Measurements from ENCODE around the gene ABI3BP.

ABI3BP gene

GRCh38 chr3:100743535-100743934 is 249.7 kb downstream of the ABI3BP start:
- Histone ChIP-seq H4K20me1 (ENCODE audit: insufficient read depth, low read length, poor library complexity, severe bottlenecking) (peaks cover 3% of the 10 kb centered on the region), H3K9me3 (ENCODE audit: insufficient read depth, low read depth, low read length) (no peaks in the 10 kb centered on the region), H3F3A (ENCODE audit: low read depth) (no peaks in the 10 kb centered on the region), H3K79me2 (ENCODE audit: insufficient read depth, low read length) (no peaks in the 10 kb centered on the region), H3K27me3 (ENCODE audit: insufficient read depth, low read length, poor library complexity, severe bottlenecking) (no peaks in the 10 kb centered on the region), H3K9me2 (replicated peaks; ENCODE audit: low read depth, low read length) (no peaks in the 10 kb centered on the region), H3K4me1 (ENCODE audit: insufficient read depth, low read length, poor library complexity, severe bottlenecking) (no peaks in the 10 kb centered on the region), H2AFZ (ENCODE audit: low read length) (no peak overlapping the region), H3K36me3 (ENCODE audit: insufficient read depth, low read length) (peaks cover 96% of the 10 kb centered on the region), H3K4me2 (ENCODE audit: low read depth, low read length, poor library complexity, severe bottlenecking) (no peak overlapping the region), H3K9ac (ENCODE audit: low read depth, low read length, poor library complexity, severe bottlenecking) (no peak overlapping the region), H3K4me3 (ENCODE audit: low read length, poor library complexity, severe bottlenecking) (no peak overlapping the region)
- TF ChIP-seq EZH2phosphoT487 (IDR thresholded peaks at IDR 0.05; ENCODE audit: borderline replicate concordance) (no peak), CTCF (conservative IDR thresholded peaks at IDR 0.05; ENCODE audit: low read length) (no peak)

DNA sequence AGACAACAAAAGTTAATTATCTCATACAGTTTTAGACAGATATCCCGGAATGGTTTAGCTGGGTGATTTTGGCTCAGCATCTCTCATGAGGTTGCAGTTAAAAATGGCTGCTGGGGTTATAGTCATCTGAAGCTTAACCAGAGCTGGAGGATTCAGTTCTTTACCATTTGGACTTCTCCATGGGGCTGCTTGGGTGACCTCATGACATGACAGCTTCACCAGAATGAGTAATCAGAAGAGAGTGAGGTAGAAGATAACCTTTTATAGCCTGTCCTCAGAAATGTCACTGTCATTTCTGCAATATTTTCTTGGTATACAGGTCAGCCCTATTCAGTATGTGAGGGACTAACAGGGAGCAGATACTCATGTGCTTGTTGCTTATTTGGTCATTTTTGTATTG is 253.0 kb downstream of the ABI3BP start:
- H3K4me3 ChIP-seq (ENCODE audit: low read length, poor library complexity, severe bottlenecking), result no peak overlapping the region
- peaks cover 2% of the 10 kb centered on the region; the same call in 1 of the 2 replicates for H3K79me2 ChIP-seq (ENCODE audit: insufficient read depth, low read length)
- H3K36me3 ChIP-seq (ENCODE audit: insufficient read depth, low read length), result peaks cover 95% of the 10 kb centered on the region
- no peaks in the 10 kb centered on the region for H3K9me2 ChIP-seq (replicated peaks; ENCODE audit: low read depth, low read length)
- H3K4me1 ChIP-seq (ENCODE audit: insufficient read depth, low read length, poor library complexity, severe bottlenecking), result no peaks in the 10 kb centered on the region
- no peaks in the 10 kb centered on the region for H3F3A ChIP-seq (ENCODE audit: low read depth)
- H2AFZ ChIP-seq (ENCODE audit: low read length), result no peak overlapping the region
- H4K20me1 ChIP-seq (ENCODE audit: insufficient read depth, low read length, poor library complexity, severe bottlenecking), result no peaks in the 10 kb centered on the region
- H3K9me3 ChIP-seq (ENCODE audit: insufficient read depth, low read depth, low read length), result no peaks in the 10 kb centered on the region
- H3K9ac ChIP-seq (ENCODE audit: low read depth, low read length, poor library complexity, severe bottlenecking), result no peak overlapping the region
- no peak for TF ChIP-seq CTCF (conservative IDR thresholded peaks at IDR 0.05; ENCODE audit: low read length)
- TF ChIP-seq EZH2phosphoT487 (IDR thresholded peaks at IDR 0.05; ENCODE audit: borderline replicate concordance), result no peak
- no peaks in the 10 kb centered on the region for H3K27me3 ChIP-seq (ENCODE audit: insufficient read depth, low read length, poor library complexity, severe bottlenecking)
- no peak overlapping the region for H3K4me2 ChIP-seq (ENCODE audit: low read depth, low read length, poor library complexity, severe bottlenecking)

- no peaks in the 10 kb centered on the region for H3K9me2 ChIP-seq (replicated peaks; ENCODE audit: low read depth, low read length)
- no peak overlapping the region for H3K4me2 ChIP-seq (ENCODE audit: low read depth, low read length, poor library complexity, severe bottlenecking)
- no peaks in the 10 kb centered on the region for H3K4me1 ChIP-seq (ENCODE audit: insufficient read depth, low read length, poor library complexity, severe bottlenecking)
- no peak overlapping the region for H2AFZ ChIP-seq (ENCODE audit: low read length)
- no peak overlapping the region for H3K9ac ChIP-seq (ENCODE audit: low read depth, low read length, poor library complexity, severe bottlenecking)
- no peaks in the 10 kb centered on the region for H3K9me3 ChIP-seq (ENCODE audit: insufficient read depth, low read depth, low read length)
- peaks cover 96% of the 10 kb centered on the region for H3K36me3 ChIP-seq (ENCODE audit: insufficient read depth, low read length)
- H4K20me1 ChIP-seq (ENCODE audit: insufficient read depth, low read length, poor library complexity, severe bottlenecking), result no peaks in the 10 kb centered on the region
- no peaks in the 10 kb centered on the region for H3F3A ChIP-seq (ENCODE audit: low read depth)
- TF ChIP-seq CTCF (conservative IDR thresholded peaks at IDR 0.05; ENCODE audit: low read length), result peak; percentile 59
- no peak for TF ChIP-seq EZH2phosphoT487 (IDR thresholded peaks at IDR 0.05; ENCODE audit: borderline replicate concordance)
- H3K4me3 ChIP-seq (ENCODE audit: low read length, poor library complexity, severe bottlenecking), result no peak overlapping the region
- no peaks in the 10 kb centered on the region for H3K27me3 ChIP-seq (ENCODE audit: insufficient read depth, low read length, poor library complexity, severe bottlenecking)
- H3K79me2 ChIP-seq (ENCODE audit: insufficient read depth, low read length), result peaks cover 26% of the 10 kb centered on the region
These were observed 255.9 kb downstream of the ABI3BP start for GRCh38 chr3:100737334-100737733.

Data from Loucy (cell line).